GM21786 (cell line): ENCODE results near the gene ERBB3.
"Not testable (repeated sequence)": the region's sequence is repeated elsewhere in the genome, so short reads cannot be mapped to it uniquely, and the experiment has no call there.

Source experiments
- ATAC-seq: cut with Tn5 transposase; IDR thresholded peaks from one replicate; pipeline ENCODE4 v1.9.1; 2021; ENCODE audit not compliant: unreplicated experiment

The ERBB3 gene

GRCh38 chr12:56110571-56110970, 30.6 kb downstream of the ERBB3 start:
- no peak for ATAC-seq

GRCh38 chr12:56114084-56114483, 34.1 kb downstream of the ERBB3 start:
- ATAC-seq: no peak

GRCh38 chr12:56115329-56115728, 35.4 kb downstream of the ERBB3 start:
- no peak for ATAC-seq

- ATAC-seq: peak; percentile 43
Observed at GRCh38 chr12:56116267-56117081, 36.5 kb downstream of the ERBB3 start, which contains the start of gene RPL41. Gene RPL41, plus strand, starts transcription at chr12:56116633.

GRCh38 chr12:56117082-56117706, 37.2 kb downstream of the ERBB3 start:
- not testable (repeated sequence) for ATAC-seq

GRCh38 chr12:56117778-56118687, 38.1 kb downstream of the ERBB3 start, which contains the start of gene ZC3H10:
Gene ZC3H10, plus strand, starts transcription at chr12:56118266. Its CDS starts 2,297 bp downstream, at chr12:56120563.
- peak; percentile 82 for ATAC-seq

- no peak for ATAC-seq
Observed at GRCh38 chr12:56118688-56119357, 38.9 kb downstream of the ERBB3 start.

GRCh38 chr12:56119361-56119796, 39.4 kb downstream of the ERBB3 start:
- ATAC-seq: no peak

- no peak for ATAC-seq
Observed at GRCh38 chr12:56120158-56120846, 40.3 kb downstream of the ERBB3 start.

- no peak for ATAC-seq
Observed at GRCh38 chr12:56121204-56121870, 41.4 kb downstream of the ERBB3 start.

- no peak for ATAC-seq
Observed at GRCh38 chr12:56122637-56123036, 42.7 kb downstream of the ERBB3 start.

GRCh38 chr12:56124133-56124532, 44.2 kb downstream of the ERBB3 start:
- ATAC-seq: no peak

GRCh38 chr12:56126732-56127239, 46.8 kb downstream of the ERBB3 start:
- ATAC-seq: no peak

- no peak for ATAC-seq
Observed at GRCh38 chr12:56127485-56127887, 47.5 kb downstream of the ERBB3 start.

- ATAC-seq: peak; percentile 90
Observed at GRCh38 chr12:56127888-56128669, 48.1 kb downstream of the ERBB3 start, which contains the start of gene ESYT1. Gene ESYT1, plus strand, starts transcription at chr12:56128267. Its CDS starts 53 bp downstream, at chr12:56128320.

GRCh38 chr12:56128670-56129205, 48.8 kb downstream of the ERBB3 start:
- ATAC-seq: no peak

- peak; percentile 17 for ATAC-seq
Observed at GRCh38 chr12:56129206-56129941, 49.4 kb downstream of the ERBB3 start.
